ENCODE data around the gene CMSS1.

CMSS1 gene

DNA sequence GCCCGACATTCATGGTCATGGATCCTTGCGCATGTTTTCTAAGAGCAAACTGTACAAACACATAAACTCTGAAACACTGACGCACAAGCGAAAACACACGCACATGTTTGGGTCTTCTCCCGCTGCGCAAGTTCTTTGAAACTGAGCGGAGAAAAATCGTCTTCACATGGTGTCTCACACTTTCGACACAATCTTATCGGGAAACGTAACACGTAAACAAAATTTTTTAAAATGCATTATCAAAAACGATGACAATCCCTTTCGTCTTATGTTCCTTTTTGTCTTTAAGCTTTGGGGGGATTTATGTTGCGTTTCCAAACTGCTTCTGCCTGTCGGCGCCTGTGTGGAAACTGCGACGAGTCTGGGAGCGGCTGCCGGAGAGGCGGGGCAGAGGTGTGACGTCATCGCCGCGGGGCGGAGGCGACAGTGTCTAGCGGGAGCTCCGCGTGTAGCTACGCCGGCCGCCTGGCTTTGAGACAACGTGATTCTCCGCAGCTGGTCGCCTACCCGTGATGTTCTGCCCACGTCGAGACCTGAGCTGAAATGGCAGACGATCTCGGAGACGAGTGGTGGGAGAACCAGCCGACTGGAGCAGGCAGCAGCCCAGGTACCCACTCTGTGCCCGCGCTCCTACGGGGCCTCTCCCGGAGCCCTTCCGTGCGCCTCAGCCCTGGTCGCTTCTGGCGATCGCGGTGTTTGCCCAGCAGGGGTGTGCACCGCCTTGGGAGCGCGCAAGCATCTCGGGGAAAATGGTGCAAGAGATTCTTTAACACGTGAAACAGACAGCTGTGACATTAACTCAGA lies at the start of gene CMSS1:
Gene CMSS1, plus strand, starts transcription at position 426 of the 804 bp plus-strand sequence.
- Histone ChIP-seq H3K36me3 (ENCODE audit: control insufficient read depth, insufficient read depth, low read length) (no peaks in the 10 kb centered on the region), H3K4me3 (ENCODE audit: low read length) (peak within 1 kb of the TSS; percentile 49), H3K4me1 (ENCODE audit: control insufficient read depth, insufficient read depth, low read length) (peaks cover 5% of the 10 kb centered on the region), H3K27me3 (ENCODE audit: control insufficient read depth, insufficient read depth, low read length) (no peaks in the 10 kb centered on the region), H3K9me3 (ENCODE audit: control insufficient read depth, low read length) (no peaks in the 10 kb centered on the region), H3K9ac (ENCODE audit: low read length) (peak within 1 kb of the TSS; percentile 55)

GRCh38 chr3:99768126-99768525 lies 49.5 kb upstream of the CMSS1 start:
- Histone ChIP-seq H3K27me3 (ENCODE audit: control insufficient read depth, insufficient read depth, low read length) (no peaks in the 10 kb centered on the region), H3K9ac (ENCODE audit: low read length) (no peak overlapping the region), H3K36me3 (ENCODE audit: control insufficient read depth, insufficient read depth, low read length) (no peaks in the 10 kb centered on the region), H3K4me1 (ENCODE audit: control insufficient read depth, insufficient read depth, low read length) (no peaks in the 10 kb centered on the region), H3K4me3 (ENCODE audit: low read length) (no peak overlapping the region), H3K9me3 (ENCODE audit: control insufficient read depth, low read length) (no peaks in the 10 kb centered on the region)

DNA sequence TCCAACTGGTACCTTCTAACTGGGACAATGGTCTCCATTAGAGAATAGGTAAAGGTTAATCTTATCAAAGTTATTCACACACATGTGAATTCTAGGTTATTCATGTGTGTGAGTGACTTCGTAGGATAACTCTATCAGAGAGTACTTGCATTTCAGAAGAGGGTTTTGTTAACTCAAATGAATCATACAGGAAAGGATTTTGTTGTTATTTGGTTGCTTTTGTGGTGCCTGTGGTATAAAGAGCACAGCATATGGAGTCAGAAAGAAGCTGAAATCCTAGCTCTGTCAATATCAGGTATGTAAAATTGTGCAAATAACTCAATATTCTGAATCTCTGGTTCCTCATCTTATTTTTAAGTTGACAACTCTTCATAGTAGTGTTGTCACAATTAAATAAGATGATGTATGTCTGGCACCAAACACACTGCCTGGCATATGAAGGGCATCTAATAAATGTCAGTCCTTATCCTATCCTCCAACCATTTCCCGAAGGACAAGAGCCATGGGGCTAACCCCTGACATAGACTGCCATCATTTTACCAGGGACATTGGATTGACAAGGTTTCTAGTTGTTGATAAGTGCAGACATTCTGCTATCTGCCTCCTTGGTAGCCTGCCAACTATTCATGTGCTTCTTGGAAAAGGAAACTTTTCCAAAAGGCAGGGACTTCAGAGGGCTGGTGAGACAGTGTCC lies 48.7 kb upstream of the CMSS1 start:
- Histone ChIP-seq H3K9me3 (ENCODE audit: control insufficient read depth, low read length) (no peaks in the 10 kb centered on the region), H3K36me3 (ENCODE audit: control insufficient read depth, insufficient read depth, low read length) (no peaks in the 10 kb centered on the region), H3K27me3 (ENCODE audit: control insufficient read depth, insufficient read depth, low read length) (no peaks in the 10 kb centered on the region), H3K4me3 (ENCODE audit: low read length) (no peak overlapping the region), H3K4me1 (ENCODE audit: control insufficient read depth, insufficient read depth, low read length) (no peaks in the 10 kb centered on the region), H3K9ac (ENCODE audit: low read length) (no peak overlapping the region)

GRCh38 chr3:99772171-99772570 lies 45.5 kb upstream of the CMSS1 start:
- Histone ChIP-seq H3K4me3 (ENCODE audit: low read length) (no peak overlapping the region), H3K9me3 (ENCODE audit: control insufficient read depth, low read length) (no peaks in the 10 kb centered on the region), H3K9ac (ENCODE audit: low read length) (no peak overlapping the region), H3K4me1 (ENCODE audit: control insufficient read depth, insufficient read depth, low read length) (no peaks in the 10 kb centered on the region), H3K36me3 (ENCODE audit: control insufficient read depth, insufficient read depth, low read length) (no peaks in the 10 kb centered on the region), H3K27me3 (ENCODE audit: control insufficient read depth, insufficient read depth, low read length) (no peaks in the 10 kb centered on the region)

DNA sequence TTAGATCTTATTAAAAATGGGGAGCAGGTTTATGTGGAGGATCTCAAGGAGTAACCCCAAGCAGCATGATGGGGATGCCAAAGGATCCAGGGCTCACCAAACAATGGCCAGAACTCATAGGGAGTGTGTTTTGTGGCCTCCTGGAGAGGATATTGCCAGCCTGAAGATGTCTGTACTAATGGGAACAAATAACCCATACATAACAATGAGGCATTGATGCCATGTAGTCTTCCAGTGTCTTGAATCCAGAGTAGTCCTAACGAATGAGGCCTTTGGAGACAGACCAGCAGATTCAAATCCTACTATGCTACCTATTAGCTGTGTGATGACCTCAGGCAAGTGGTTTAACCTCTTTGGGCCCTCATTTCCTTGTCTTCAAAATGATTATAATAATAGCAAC lies 45.0 kb upstream of the CMSS1 start:
- H3K9ac ChIP-seq (ENCODE audit: low read length) = no peak overlapping the region
- no peak overlapping the region for H3K4me3 ChIP-seq (ENCODE audit: low read length)
- no peaks in the 10 kb centered on the region for H3K4me1 ChIP-seq (ENCODE audit: control insufficient read depth, insufficient read depth, low read length)
- no peaks in the 10 kb centered on the region for H3K36me3 ChIP-seq (ENCODE audit: control insufficient read depth, insufficient read depth, low read length)
- H3K9me3 ChIP-seq (ENCODE audit: control insufficient read depth, low read length) = no peaks in the 10 kb centered on the region
- no peaks in the 10 kb centered on the region for H3K27me3 ChIP-seq (ENCODE audit: control insufficient read depth, insufficient read depth, low read length)

DNA sequence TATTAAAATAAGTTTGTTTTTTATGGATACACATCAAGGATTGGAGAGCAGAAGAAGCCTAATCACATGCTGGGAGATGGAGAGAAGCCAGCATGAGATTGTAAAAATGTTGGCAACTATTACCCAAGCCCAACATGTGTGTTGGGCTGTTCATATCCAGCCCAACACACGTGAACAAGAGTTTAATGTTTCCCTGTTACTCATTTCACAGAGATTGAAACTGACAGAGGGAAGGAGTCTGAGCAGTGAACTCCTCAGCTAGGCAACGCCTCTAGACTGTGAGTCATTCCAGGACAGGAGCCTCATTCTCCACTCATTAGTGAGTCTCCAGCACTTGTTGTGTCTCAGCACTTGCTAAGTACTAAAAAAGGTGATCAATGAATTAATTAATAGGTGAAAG lies 43.2 kb upstream of the CMSS1 start:
- H3K4me1 ChIP-seq (ENCODE audit: control insufficient read depth, insufficient read depth, low read length) = no peaks in the 10 kb centered on the region
- no peak overlapping the region for H3K4me3 ChIP-seq (ENCODE audit: low read length)
- no peaks in the 10 kb centered on the region for H3K9me3 ChIP-seq (ENCODE audit: control insufficient read depth, low read length)

DNA sequence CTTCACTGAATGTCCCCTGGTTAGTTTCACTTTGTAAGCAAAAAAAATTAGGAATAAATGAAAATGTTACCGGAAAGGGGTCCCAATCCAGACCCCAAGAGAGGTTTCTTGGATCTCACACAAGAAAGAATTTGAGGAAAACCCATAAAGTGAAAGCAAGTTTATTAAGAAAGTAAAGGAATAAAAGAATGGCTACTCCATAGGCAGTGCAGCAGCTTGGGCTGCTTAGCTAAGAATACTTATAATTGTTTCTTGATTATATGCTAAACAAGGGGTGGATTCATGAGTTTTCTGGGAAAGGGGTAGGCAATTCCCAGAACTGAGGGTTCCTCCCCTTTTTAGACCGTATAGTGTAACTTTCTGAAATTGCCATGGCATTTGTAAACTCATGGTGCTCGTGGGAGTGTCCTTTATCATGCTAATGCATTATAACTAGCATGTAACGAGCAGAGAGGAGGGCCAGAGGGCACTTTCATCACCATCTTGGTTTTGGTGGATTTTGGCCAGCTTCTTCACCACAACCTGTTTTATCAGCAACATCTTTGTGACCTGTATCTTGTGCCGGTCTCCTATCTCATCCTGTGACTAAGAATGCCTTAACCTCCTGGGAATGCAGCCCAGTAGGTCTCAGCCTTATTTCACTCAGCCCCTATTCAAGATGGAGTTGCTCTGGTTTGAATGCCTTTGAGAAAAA lies 41.0 kb upstream of the CMSS1 start:
- H3K9me3 ChIP-seq (ENCODE audit: control insufficient read depth, low read length) = no peaks in the 10 kb centered on the region
- no peak overlapping the region for H3K4me3 ChIP-seq (ENCODE audit: low read length)
- H3K27me3 ChIP-seq (ENCODE audit: control insufficient read depth, insufficient read depth, low read length) = peaks cover 7% of the 10 kb centered on the region
- H3K9ac ChIP-seq (ENCODE audit: low read length) = no peak overlapping the region
- no peaks in the 10 kb centered on the region for H3K4me1 ChIP-seq (ENCODE audit: control insufficient read depth, insufficient read depth, low read length)
- no peaks in the 10 kb centered on the region for H3K36me3 ChIP-seq (ENCODE audit: control insufficient read depth, insufficient read depth, low read length)

More for the DNA sequence above, 43.2 kb upstream of the CMSS1 start:
- H3K36me3 ChIP-seq (ENCODE audit: control insufficient read depth, insufficient read depth, low read length) = no peaks in the 10 kb centered on the region
- no peaks in the 10 kb centered on the region for H3K27me3 ChIP-seq (ENCODE audit: control insufficient read depth, insufficient read depth, low read length)
- H3K9ac ChIP-seq (ENCODE audit: low read length) = no peak overlapping the region

- no peak overlapping the region for H3K9ac ChIP-seq (ENCODE audit: low read length)
Measured at GRCh38 chr3:99777210-99777549, 40.5 kb upstream of the CMSS1 start.

DNA sequence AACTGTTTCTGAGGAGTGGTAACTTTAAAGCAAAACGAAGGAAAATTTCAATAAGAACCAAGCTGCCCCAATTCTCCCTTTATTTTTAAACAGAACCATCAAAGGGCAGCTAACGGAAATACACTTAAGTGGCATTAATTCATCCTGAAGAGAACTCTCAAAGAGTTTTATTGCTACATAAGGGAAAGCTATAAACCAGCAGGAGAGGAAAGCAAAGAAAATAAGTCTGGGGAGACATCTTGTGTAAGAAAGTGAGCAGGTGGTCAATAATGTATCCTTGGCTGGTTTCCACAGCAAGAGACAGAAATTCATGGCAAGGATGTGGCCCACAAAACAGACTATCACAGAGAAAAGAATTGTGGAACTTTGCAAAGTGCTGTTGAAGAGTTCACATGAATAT lies 40.0 kb upstream of the CMSS1 start:
- Histone ChIP-seq H3K4me1 (ENCODE audit: control insufficient read depth, insufficient read depth, low read length) (no peaks in the 10 kb centered on the region), H3K36me3 (ENCODE audit: control insufficient read depth, insufficient read depth, low read length) (no peaks in the 10 kb centered on the region), H3K9me3 (ENCODE audit: control insufficient read depth, low read length) (no peaks in the 10 kb centered on the region), H3K4me3 (ENCODE audit: low read length) (no peak overlapping the region), H3K9ac (ENCODE audit: low read length) (no peak overlapping the region), H3K27me3 (ENCODE audit: control insufficient read depth, insufficient read depth, low read length) (peaks cover 7% of the 10 kb centered on the region)

More at GRCh38 chr3:99777210-99777549, 40.5 kb upstream of the CMSS1 start:
- Histone ChIP-seq H3K4me3 (ENCODE audit: low read length) (no peak overlapping the region), H3K4me1 (ENCODE audit: control insufficient read depth, insufficient read depth, low read length) (no peaks in the 10 kb centered on the region), H3K9me3 (ENCODE audit: control insufficient read depth, low read length) (no peaks in the 10 kb centered on the region), H3K36me3 (ENCODE audit: control insufficient read depth, insufficient read depth, low read length) (no peaks in the 10 kb centered on the region), H3K27me3 (ENCODE audit: control insufficient read depth, insufficient read depth, low read length) (peaks cover 7% of the 10 kb centered on the region)

DNA sequence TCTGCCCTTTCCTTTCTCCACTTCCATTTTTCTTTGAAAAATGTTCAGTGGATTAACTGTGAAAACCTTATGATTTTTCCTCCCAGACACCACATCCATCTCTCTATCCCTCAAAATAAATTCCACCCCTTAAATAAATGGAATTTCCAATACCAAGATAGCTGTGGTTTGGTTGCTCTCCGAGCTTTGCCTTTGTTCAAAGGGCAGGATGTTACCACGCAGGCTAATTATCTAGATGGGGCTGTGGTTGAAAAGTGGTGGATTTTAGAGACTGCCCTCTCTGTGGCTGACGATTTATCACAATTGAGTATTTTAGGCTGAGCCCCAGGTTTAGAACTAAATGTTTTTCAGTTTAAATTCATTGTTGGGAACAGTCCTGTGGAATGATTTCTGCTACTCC lies 36.9 kb upstream of the CMSS1 start:
- peaks cover 7% of the 10 kb centered on the region for H3K27me3 ChIP-seq (ENCODE audit: control insufficient read depth, insufficient read depth, low read length)
- no peaks in the 10 kb centered on the region for H3K36me3 ChIP-seq (ENCODE audit: control insufficient read depth, insufficient read depth, low read length)
- no peaks in the 10 kb centered on the region for H3K4me1 ChIP-seq (ENCODE audit: control insufficient read depth, insufficient read depth, low read length)
- H3K9ac ChIP-seq (ENCODE audit: low read length) = no peak overlapping the region
- H3K9me3 ChIP-seq (ENCODE audit: control insufficient read depth, low read length) = no peaks in the 10 kb centered on the region
- H3K4me3 ChIP-seq (ENCODE audit: low read length) = no peak overlapping the region

- no peaks in the 10 kb centered on the region for H3K4me1 ChIP-seq (ENCODE audit: control insufficient read depth, insufficient read depth, low read length)
- H3K4me3 ChIP-seq (ENCODE audit: low read length) = no peak overlapping the region
- H3K27me3 ChIP-seq (ENCODE audit: control insufficient read depth, insufficient read depth, low read length) = peaks cover 7% of the 10 kb centered on the region
- H3K9me3 ChIP-seq (ENCODE audit: control insufficient read depth, low read length) = no peaks in the 10 kb centered on the region
- H3K9ac ChIP-seq (ENCODE audit: low read length) = no peak overlapping the region
- no peaks in the 10 kb centered on the region for H3K36me3 ChIP-seq (ENCODE audit: control insufficient read depth, insufficient read depth, low read length)
Measured at GRCh38 chr3:99781761-99782160, 35.9 kb upstream of the CMSS1 start.

DNA sequence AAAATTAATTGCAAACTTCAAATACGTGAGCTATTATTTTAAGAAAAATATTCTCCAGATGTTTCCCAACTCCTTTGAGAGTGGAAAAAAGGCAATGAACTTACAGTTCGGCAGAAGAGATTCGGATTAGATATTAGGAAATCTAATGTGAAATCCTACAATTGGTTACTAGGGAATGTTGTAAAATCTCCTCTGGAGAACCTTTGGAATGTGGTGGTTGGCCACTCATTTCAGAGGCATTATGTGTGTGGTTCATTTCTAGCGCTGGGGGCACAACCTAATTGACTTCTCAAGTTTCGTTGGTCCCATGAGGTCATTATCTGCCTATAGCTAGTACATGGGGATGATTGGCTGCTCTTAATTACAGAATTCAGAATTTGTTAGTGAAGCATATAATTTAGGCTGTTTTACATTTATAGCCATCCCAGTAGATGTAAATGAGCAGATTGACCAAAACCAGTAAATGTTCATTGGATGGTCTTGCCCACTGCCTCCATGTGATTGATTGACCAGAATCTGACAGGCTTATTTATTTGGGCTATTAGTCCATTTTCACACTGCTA lies 34.6 kb upstream of the CMSS1 start:
- Histone ChIP-seq H3K27me3 (ENCODE audit: control insufficient read depth, insufficient read depth, low read length) (peaks cover 7% of the 10 kb centered on the region), H3K4me3 (ENCODE audit: low read length) (no peak overlapping the region), H3K9ac (ENCODE audit: low read length) (no peak overlapping the region), H3K36me3 (ENCODE audit: control insufficient read depth, insufficient read depth, low read length) (no peaks in the 10 kb centered on the region), H3K4me1 (ENCODE audit: control insufficient read depth, insufficient read depth, low read length) (no peaks in the 10 kb centered on the region), H3K9me3 (ENCODE audit: control insufficient read depth, low read length) (no peaks in the 10 kb centered on the region)
